OCI-LY1 (cell line): ENCODE measurements around the gene NEK1.

Experiments
- EZH2 ChIP-seq: fragments of 200-600 bp; sonication (generic), shearing (Covaris generic); IDR thresholded peaks from 2 replicates; pipeline ENCODE4 v1.8.0; 2017; ENCODE audit warnings: borderline replicate concordance, mixed run types, mild to moderate bottlenecking, antibody characterized with exemption, low read length, moderate library complexity, mixed read lengths
- TF ChIP-seq, protein P1 (sequence below): fragments of 200-600 bp; sonication (generic), shearing (Covaris generic); IDR thresholded peaks from 2 replicates; pipeline ENCODE4 v1.5.1; 2017; ENCODE audit warnings: mild to moderate bottlenecking, antibody characterized with exemption, low read length, moderate library complexity, mixed read lengths

DNA sequence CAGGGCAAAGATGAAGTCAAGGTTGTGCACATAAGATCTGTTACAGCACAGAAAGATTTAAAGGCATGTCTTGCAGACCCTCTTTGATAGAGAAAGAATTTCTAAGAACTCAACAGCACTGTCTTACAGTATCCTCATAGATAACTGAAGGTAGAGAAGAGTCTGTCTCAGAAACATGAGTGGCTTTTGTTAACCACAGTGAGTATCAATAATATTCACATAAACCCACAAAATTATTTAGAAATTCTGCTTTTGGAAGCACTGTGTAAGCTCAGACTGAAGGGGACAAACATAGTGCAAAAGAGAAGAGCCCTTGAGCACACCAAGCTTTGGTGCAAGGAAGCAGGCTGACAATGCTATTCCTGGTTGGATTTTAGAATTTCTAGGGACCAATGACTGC is 175.6 kb downstream of the NEK1 start:
- TF ChIP-seq, protein P1, sequence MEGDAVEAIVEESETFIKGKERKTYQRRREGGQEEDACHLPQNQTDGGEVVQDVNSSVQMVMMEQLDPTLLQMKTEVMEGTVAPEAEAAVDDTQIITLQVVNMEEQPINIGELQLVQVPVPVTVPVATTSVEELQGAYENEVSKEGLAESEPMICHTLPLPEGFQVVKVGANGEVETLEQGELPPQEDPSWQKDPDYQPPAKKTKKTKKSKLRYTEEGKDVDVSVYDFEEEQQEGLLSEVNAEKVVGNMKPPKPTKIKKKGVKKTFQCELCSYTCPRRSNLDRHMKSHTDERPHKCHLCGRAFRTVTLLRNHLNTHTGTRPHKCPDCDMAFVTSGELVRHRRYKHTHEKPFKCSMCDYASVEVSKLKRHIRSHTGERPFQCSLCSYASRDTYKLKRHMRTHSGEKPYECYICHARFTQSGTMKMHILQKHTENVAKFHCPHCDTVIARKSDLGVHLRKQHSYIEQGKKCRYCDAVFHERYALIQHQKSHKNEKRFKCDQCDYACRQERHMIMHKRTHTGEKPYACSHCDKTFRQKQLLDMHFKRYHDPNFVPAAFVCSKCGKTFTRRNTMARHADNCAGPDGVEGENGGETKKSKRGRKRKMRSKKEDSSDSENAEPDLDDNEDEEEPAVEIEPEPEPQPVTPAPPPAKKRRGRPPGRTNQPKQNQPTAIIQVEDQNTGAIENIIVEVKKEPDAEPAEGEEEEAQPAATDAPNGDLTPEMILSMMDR, result no peak
- no peak for TF ChIP-seq EZH2
